ENCODE data around the gene ZEB1. TPM values are rescaled to one million over a fixed set of nuclear protein-coding genes. Genes with fewer than 3 reads are reported as not detected.

ZEB1 gene
- total and polyA plus RNA-seq, 2 of the 13 experiments (the other 11 are each of a cell fraction or from before 2014, with no cell fraction given), result 9.6 to 18.0 TPM

DNA sequence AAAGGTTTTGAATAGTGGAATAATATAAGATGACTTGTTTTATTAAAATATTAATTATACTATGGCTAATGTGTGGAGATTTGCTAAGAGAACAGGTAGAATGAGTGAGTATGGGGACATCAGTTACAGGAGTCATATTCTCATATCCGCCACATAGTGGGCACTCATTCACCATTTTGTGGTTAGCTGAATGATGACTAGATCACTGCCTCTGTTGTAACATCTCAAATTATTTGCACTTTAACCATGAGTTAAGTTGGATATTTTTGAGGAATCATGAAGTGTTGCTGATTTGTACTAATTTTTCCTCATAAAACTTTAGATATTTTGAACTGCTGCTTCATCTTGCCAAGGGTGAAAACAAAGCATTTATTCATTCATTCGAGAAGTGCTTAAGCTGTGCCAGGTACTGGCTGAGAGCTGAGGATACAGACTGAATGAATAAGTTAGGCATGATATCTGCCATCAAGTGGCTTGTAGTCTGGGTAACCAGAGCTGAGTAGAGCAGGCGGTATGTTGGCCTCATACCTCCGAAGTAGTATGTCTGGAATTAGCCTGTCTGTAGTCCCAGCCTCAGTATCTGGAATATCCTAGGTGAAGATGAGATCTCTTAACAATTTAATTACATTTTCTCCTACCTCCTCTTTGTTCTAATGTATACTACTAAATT, 100.5 kb downstream of the ZEB1 start:
- no peaks in the 10 kb centered on the region for H3K36me3 ChIP-seq (replicated peaks in 1 of 2; ENCODE audit: control insufficient read depth in 1 of 2, insufficient read depth in 2 of 2, low read length in 2 of 2)
- 98% methylated on average over 4 of the region's 4 CpGs for WGBS (ENCODE audit: low lambda C conversion rate)
- no peak overlapping the region for H2AFZ ChIP-seq (ENCODE audit: low read length)
- DNase-seq (ENCODE audit: low spot score) (no peak), FAIRE-seq (no peak), ATAC-seq (no peak)
- H3K4me3 ChIP-seq (replicated peaks in 1 of 3; ENCODE audit: insufficient read depth in 1 of 3, low read depth in 2 of 3, low read length in 3 of 3), result no peak overlapping the region
- BruUV-seq (replicated peaks), result no TSS peak
- H3K79me2 ChIP-seq (ENCODE audit: insufficient read depth, low read length), result peaks cover 29% of the 10 kb centered on the region
- H3K9me3 ChIP-seq (ENCODE audit: low read length), result no peaks in the 10 kb centered on the region
- CTCF ChIA-PET (ENCODE audit: low intra/inter-chr PET ratio, low total read pairs), result no interaction called here
- H3K4me1 ChIP-seq (ENCODE audit: insufficient read depth, low read length), result peaks cover 5% of the 10 kb centered on the region; the same call in 1 of the 2 replicates
- no peak overlapping the region for H3K4me2 ChIP-seq (ENCODE audit: low read depth, low read length)
- H3K27ac ChIP-seq (ENCODE audit: extremely low read length, insufficient read depth, low read length), result no peak overlapping the region
- TF ChIP-seq JUNB (CRISPR knock-in tag; IDR thresholded peaks at IDR 0.05; ENCODE audit: borderline replicate concordance) (no peak), ZNF549 (CRISPR knock-in tag; IDR thresholded peaks at IDR 0.05) (no peak), ZNF850 (CRISPR knock-in tag; conservative IDR thresholded peaks at IDR 0.05) (no peak), ZNF3 (CRISPR knock-in tag; IDR thresholded peaks at IDR 0.05) (no peak), TEF (CRISPR knock-in tag; IDR thresholded peaks at IDR 0.05) (no peak)
- intact Hi-C loops (cut with micrococcal nuclease; ENCODE audit: unreplicated experiment), result no loop called here
- no peaks in the 10 kb centered on the region for H3K27me3 ChIP-seq (ENCODE audit: control insufficient read depth in 1 of 2, insufficient read depth in 2 of 2, low read length in 2 of 2)
- POLR2A ChIA-PET, result no interaction called here
- no peak overlapping the region for H3K9ac ChIP-seq (ENCODE audit: insufficient read depth, low read depth, low read length)
- in situ Hi-C loops (cut with HindIII; ENCODE audit: extremely low pct_ligation_motif_present, low pct_unique_long_range_greater_than_20kb), result no loop called here
- H4K20me1 ChIP-seq (ENCODE audit: insufficient read depth, low read length), result peaks cover 8% of the 10 kb centered on the region; the same call in 1 of the 2 replicates

DNA sequence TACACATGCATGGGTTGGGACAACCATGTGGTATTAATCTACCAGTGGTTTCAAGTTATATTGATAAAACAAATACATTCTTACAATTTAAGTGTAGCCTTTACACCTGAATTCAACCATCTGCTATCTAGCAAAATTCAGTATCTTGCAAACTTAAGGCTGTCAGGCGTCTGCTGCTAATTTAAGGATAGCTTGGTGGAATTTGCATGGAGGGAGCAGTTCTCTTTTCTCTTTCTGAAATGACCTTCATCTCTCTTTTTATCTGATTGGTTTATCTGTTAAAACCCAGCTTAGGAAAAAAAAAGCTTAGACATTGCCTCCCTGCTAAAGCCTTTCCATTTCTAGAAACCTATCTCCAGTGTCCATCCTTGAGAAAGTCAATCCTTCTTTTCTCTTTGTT, 102.3 kb downstream of the ZEB1 start:
- in situ Hi-C loops (cut with HindIII; ENCODE audit: extremely low pct_ligation_motif_present, low pct_unique_long_range_greater_than_20kb) (no loop called here), intact Hi-C loops (cut with micrococcal nuclease; ENCODE audit: unreplicated experiment) (no loop called here)
- Histone ChIP-seq H3K27me3 (ENCODE audit: control insufficient read depth in 1 of 2, insufficient read depth in 2 of 2, low read length in 2 of 2) (no peaks in the 10 kb centered on the region), H3K9me3 (ENCODE audit: low read length) (no peaks in the 10 kb centered on the region), H3K27ac (ENCODE audit: extremely low read length, insufficient read depth, low read length) (no peak overlapping the region), H3K79me2 (ENCODE audit: insufficient read depth, low read length) (peaks cover 26% of the 10 kb centered on the region), H3K36me3 (replicated peaks in 1 of 2; ENCODE audit: control insufficient read depth in 1 of 2, insufficient read depth in 2 of 2, low read length in 2 of 2) (no peaks in the 10 kb centered on the region), H3K4me3 (replicated peaks in 1 of 3; ENCODE audit: insufficient read depth in 1 of 3, low read depth in 2 of 3, low read length in 3 of 3) (no peak overlapping the region), H2AFZ (ENCODE audit: low read length) (no peak overlapping the region), H3K4me1 (ENCODE audit: insufficient read depth, low read length) (peaks cover 5% of the 10 kb centered on the region; the same call in 1 of the 2 replicates), H4K20me1 (ENCODE audit: insufficient read depth, low read length) (peaks cover 6% of the 10 kb centered on the region; the same call in 1 of the 2 replicates), H3K4me2 (ENCODE audit: low read depth, low read length) (no peak overlapping the region), H3K9ac (ENCODE audit: insufficient read depth, low read depth, low read length) (no peak overlapping the region)
- ChIA-PET POLR2A (no interaction called here), CTCF (ENCODE audit: low intra/inter-chr PET ratio, low total read pairs) (no interaction called here)
- no peak for ATAC-seq
- no TSS peak for BruUV-seq (replicated peaks)
- no peak for FAIRE-seq
- 100% methylated on average over 1 of the region's 1 CpG for WGBS (ENCODE audit: low lambda C conversion rate)
- no peak for DNase-seq (ENCODE audit: low spot score)
- TF ChIP-seq NAIF1 (CRISPR knock-in tag; IDR thresholded peaks at IDR 0.05; ENCODE audit: borderline replicate concordance) (no peak), THRA (CRISPR knock-in tag; IDR thresholded peaks at IDR 0.05; ENCODE audit: borderline replicate concordance) (no peak), NCOA1 (CRISPR knock-in tag; IDR thresholded peaks at IDR 0.05) (no peak), ZNF446 (CRISPR knock-in tag; IDR thresholded peaks at IDR 0.05) (no peak), PAWR (CRISPR knock-in tag; IDR thresholded peaks at IDR 0.05; ENCODE audit: borderline replicate concordance) (no peak), SIX4 (CRISPR knock-in tag; IDR thresholded peaks at IDR 0.05) (no peak), ZSCAN25 (CRISPR knock-in tag; IDR thresholded peaks at IDR 0.05) (no peak), POLR2A (IDR thresholded peaks at IDR 0.05; ENCODE audit: insufficient read depth in 1 of 2, low read depth in 2 of 2, low read length in 2 of 2) (no peak), ZFP36 (IDR thresholded peaks at IDR 0.05; ENCODE audit: borderline replicate concordance, low read depth, low read length, partially characterized antibody) (no peak), MED8 (CRISPR knock-in tag; IDR thresholded peaks at IDR 0.05; ENCODE audit: insufficient replicate concordance) (no peak), ZNF772 (CRISPR knock-in tag; IDR thresholded peaks at IDR 0.05) (no peak)
- TF ChIP-seq, protein P1, sequence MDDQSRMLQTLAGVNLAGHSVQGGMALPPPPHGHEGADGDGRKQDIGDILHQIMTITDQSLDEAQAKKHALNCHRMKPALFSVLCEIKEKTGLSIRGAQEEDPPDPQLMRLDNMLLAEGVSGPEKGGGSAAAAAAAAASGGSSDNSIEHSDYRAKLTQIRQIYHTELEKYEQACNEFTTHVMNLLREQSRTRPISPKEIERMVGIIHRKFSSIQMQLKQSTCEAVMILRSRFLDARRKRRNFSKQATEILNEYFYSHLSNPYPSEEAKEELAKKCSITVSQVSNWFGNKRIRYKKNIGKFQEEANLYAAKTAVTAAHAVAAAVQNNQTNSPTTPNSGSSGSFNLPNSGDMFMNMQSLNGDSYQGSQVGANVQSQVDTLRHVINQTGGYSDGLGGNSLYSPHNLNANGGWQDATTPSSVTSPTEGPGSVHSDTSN (CRISPR knock-in tag; IDR thresholded peaks at IDR 0.05; ENCODE audit: borderline replicate concordance), result no peak
